ENCODE results near the gene MBD5.

The MBD5 gene

GRCh38 chr2:148251993-148252392, 231.1 kb downstream of the MBD5 start:
- no peak for DNase-seq (ENCODE audit: low read depth)
- TF ChIP-seq CTCF (IDR thresholded peaks at IDR 0.05; ENCODE audit: insufficient read depth, low read depth, low read length, missing control alignments): no peak
- H3K4me3 ChIP-seq (ENCODE audit: low read length): no peak overlapping the region

- no peak overlapping the region for H3K4me3 ChIP-seq (ENCODE audit: low read length)
- no peak for DNase-seq (ENCODE audit: low read depth)
- TF ChIP-seq CTCF (IDR thresholded peaks at IDR 0.05; ENCODE audit: insufficient read depth, low read depth, low read length, missing control alignments): no peak
Measured at GRCh38 chr2:148252646-148253045, 231.8 kb downstream of the MBD5 start.

GRCh38 chr2:148253685-148254084, 232.8 kb downstream of the MBD5 start:
- TF ChIP-seq CTCF (IDR thresholded peaks at IDR 0.05; ENCODE audit: insufficient read depth, low read depth, low read length, missing control alignments): no peak
- H3K4me3 ChIP-seq (ENCODE audit: low read length): no peak overlapping the region
- DNase-seq (ENCODE audit: low read depth): peak; percentile 89

GRCh38 chr2:148255929-148256328, 235.0 kb downstream of the MBD5 start:
- peak; percentile 32 for DNase-seq (ENCODE audit: low read depth)
- no peak for TF ChIP-seq CTCF (IDR thresholded peaks at IDR 0.05; ENCODE audit: insufficient read depth, low read depth, low read length, missing control alignments)
- H3K4me3 ChIP-seq (ENCODE audit: low read length): no peak overlapping the region

- DNase-seq (ENCODE audit: low read depth): no peak
- TF ChIP-seq CTCF (IDR thresholded peaks at IDR 0.05; ENCODE audit: insufficient read depth, low read depth, low read length, missing control alignments): no peak
- no peak overlapping the region for H3K4me3 ChIP-seq (ENCODE audit: low read length)
Measured at GRCh38 chr2:148257276-148257675, 236.4 kb downstream of the MBD5 start.

GRCh38 chr2:148258124-148258523, 237.2 kb downstream of the MBD5 start:
- DNase-seq (ENCODE audit: low read depth): no peak
- TF ChIP-seq CTCF (IDR thresholded peaks at IDR 0.05; ENCODE audit: insufficient read depth, low read depth, low read length, missing control alignments): no peak
- H3K4me3 ChIP-seq (ENCODE audit: low read length): no peak overlapping the region

- no peak overlapping the region for H3K4me3 ChIP-seq (ENCODE audit: low read length)
- no peak for TF ChIP-seq CTCF (IDR thresholded peaks at IDR 0.05; ENCODE audit: insufficient read depth, low read depth, low read length, missing control alignments)
- DNase-seq (ENCODE audit: low read depth): peak; percentile 91
Measured at GRCh38 chr2:148259674-148260073, 238.8 kb downstream of the MBD5 start.
